IPS-11a (cell line): ENCODE measurements around the gene EXOC3L4.

Experiments used
- H3K4me3 ChIP-seq: one replicate; pipeline ENCODE4 v1.5.1; 2013; ENCODE audit warnings: low read depth, low read length, control low read depth

The EXOC3L4 gene

DNA sequence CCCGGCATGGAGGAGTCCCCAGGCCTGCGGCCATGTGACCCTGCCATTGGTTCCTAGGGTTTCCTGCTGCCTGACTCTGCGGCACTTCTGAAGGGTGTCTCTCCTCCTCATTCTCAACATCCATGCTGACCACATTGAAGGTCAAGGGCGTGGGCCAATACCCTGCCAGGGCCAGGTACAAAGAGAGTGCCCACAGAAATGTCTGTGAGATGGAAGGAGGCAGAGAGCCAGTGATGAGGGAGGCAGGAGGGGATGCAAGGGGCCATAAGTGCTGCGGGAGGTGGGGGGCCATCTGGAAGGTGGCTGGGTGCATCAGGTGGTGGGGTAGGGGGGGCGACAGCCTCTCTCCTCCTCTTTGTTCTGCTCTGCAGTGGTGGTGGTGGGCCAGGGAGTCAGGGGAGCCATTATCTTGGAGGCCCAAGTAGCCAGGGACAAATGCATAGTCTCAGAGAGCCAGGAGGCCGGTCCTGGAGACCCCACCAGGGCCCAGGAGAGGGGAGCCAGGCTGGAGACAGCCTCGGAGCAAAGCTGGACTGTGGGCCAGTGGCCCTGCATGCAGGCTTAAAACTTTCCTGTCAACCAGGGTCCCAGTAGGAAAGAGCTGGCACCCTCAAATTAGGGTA lies 24.2 kb upstream of the EXOC3L4 start:
- H3K4me3 ChIP-seq, result no peak overlapping the region

DNA sequence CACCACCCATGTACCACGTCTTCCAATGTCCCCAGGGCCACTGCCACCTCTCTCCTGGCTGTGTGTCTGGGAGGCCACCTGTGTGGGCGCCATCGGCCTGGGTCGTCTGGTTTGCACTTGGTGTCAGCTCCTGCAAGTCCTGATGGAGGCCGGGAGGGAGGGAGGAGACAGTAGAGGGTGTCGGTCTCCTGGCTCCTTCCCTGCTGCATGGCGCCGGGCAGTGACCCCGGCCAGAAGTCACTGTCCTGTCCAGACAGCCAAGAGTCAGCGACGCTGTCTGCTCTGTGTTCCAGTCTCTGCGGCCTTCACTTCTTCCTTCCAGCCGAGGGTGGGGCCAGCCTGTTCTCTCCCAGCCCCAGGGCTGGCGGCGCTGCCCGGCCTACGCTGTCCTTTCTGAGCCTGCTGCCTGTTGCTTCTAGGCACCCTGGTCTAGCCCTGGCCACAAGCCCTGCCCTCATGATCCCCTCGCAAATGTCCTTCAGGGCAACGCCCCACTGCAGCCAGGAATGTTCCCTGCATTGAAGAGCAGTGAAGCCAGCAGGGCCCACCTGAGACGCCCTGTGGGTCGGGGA lies 23.5 kb upstream of the EXOC3L4 start:
- no peak overlapping the region for H3K4me3 ChIP-seq

DNA sequence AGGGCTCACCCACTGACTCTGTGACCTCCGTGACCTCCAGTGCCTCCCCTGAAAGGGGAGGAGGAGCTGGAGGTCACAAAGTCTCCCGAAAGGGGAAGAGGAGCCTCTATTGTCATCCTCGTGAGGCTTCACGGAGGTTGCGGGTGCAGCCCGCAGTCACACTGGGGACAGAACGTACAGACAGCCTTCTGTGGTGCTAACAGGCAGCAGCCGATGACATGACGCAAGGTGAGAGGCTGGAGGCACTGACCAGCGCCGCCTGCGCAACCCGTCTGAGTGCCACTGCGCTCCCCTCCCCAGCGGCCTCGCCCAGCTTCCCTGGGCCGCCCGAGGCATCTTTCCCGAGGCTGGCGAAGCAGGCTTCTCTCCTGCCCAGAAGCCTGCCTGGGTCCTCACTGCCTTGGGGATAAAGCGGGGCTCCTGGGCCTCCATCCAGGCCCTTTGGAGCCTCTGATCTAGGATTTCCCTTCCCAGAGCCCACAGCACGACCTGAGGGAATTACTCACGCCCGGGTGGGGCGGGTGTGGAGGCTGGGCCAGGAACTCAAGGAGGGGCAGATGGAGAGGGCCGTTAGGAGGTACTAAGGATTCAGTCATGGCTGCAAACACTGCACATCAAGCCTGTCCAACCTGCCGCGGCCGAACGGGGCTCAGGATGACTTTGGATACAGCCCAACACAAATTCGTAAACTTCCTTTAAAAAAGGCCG lies 22.8 kb upstream of the EXOC3L4 start:
- H3K4me3 ChIP-seq, result no peak overlapping the region

DNA sequence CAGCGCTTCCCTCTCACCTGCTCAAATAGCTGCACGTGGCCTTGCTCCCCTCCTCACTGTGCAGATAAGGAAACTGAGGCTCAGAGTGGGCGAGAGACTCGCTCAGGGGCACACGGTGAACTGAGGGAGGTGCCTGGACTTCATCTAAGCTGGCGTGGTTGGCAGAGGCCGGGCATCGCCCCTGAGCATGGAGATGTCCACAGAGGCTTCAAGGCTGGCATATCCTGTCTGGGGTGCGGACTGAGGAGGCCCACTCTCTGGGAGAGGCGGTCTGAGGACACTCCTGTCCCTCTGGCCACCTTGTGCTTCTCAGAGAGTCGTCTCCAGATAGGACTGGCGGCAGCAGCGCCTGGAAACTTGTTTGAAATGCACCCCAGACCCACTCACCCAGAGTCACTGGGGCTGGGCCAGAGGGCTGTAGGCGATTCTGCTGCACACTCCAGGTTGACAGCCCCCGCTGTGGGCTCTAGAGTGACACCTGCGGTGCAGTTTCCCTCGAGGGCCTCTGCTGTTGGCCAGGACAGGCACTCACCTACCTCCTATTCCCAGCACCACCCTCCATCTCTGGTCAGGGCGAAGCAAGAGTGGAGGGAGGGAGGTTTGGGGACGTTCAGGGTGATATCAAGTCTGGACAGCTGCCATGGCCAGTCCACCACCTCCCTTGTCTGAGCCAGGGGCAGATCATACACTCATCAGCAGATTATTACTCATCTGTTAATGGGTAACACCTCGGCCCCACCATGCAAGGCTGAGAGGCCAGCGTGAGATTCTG lies 21.7 kb upstream of the EXOC3L4 start:
- H3K4me3 ChIP-seq, result no peak overlapping the region

DNA sequence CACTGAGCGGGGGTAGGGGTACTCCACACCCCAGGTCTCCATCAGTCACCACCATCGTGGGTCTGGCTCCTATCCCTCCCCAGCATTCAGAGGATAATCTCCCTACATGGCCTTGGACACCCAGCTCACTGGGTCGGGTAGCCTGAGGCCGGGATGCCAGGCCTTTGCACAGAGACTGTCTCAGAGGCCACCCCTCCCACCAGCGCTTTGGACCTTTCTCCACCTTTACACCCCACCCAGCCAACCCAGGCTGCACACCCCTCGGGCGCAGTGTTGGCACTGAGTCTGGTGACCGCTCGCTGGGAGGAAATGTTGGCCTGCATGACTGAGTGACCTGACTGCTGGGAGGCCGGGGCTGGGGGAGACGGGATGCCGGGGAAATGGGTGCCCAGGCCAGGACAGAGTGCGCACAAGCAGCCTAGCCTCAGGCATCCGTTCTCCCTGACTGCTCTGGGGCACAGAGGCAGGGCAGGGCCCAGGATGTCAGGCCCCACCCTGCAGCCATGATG lies 21.1 kb upstream of the EXOC3L4 start:
- no peak overlapping the region for H3K4me3 ChIP-seq

DNA sequence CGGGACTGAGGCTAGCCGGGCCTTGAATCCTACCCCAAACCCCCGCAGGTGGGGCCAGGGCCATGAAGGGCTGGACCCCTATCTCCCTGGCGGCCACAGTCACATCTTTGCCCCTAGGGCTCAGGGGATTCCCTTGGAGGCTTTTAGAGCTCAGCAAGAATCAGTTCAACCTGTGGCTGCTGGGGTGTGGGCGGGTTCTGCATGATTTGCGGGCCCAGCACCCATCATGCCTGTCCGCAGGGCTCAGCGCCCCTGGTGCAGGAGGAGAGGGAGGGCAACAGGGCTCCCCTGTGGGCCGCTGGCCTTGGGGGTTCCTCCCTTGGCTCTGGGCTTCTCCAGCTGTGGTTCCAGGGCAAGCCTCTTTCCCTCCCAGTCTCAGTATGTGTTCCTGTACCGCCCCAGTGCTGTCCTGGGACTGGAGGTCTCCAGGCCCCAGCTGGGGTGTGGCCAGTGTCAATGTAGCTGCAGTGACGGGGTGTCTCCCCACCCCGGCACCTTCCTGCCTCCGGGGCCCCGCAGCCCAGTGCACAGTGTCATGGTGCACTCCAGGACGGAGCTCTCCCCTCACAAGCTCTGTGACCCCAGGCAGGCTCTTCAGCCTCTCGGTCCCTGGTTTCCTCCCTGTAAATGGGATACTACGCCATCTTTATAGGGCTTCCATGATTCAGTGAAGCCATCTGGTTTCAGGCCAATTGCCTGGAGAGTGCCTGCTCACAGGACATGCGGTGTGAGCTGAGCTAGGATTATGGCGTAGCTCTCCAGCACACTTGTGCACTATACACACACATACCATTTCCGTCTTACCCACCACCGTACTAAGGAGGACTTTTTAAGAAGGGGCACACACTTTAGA lies 20.4 kb upstream of the EXOC3L4 start:
- H3K4me3 ChIP-seq, result no peak overlapping the region

DNA sequence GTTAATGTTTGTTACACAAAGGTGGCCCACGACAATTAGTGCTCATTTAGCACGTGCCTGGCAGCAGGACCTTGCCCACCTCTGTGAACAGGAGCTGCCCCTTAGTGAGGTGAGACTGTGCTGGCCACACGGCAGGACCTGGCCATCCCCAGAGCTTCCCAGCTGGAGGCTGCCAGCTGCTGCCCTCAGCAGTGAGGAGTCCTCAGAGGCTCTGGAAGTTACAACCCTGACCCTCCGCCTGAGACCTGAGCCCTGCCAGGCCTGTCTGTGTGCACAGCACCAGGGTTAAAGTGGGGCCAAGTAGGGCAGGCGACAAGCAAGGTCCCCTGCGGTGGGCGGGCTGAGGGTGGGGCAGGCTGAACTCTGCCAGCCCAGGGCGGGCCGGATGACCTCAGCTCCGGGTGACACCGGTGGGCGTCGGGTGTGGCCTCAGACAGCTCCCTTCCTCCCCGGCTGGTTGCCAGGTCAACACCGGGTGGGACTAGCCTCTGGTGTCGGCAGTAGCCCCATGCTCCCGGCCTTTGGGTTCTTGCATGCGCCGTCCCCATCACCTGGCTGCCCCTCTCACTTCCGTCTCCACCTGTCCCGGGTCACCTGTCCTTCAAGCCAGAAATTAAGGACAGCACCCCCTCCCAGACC lies 19.7 kb upstream of the EXOC3L4 start:
- H3K4me3 ChIP-seq, result peak overlapping the region; percentile 47

DNA sequence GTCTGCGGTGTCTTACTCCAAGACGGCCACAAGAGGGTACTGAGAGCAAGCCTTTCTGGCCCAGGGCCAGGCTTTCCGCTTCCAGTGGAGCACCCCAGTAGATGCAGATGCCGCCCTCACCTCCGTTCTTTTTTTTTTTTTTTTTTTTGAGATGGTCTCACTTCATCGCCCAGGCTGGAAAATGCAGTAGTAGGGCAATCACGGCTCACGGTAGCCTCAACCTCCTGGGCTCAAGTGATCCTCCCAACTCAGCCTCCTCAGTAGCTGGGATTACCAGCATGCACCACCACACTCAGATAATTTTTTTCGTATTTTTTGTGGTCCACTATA lies 16.1 kb upstream of the EXOC3L4 start:
- no peak overlapping the region for H3K4me3 ChIP-seq

DNA sequence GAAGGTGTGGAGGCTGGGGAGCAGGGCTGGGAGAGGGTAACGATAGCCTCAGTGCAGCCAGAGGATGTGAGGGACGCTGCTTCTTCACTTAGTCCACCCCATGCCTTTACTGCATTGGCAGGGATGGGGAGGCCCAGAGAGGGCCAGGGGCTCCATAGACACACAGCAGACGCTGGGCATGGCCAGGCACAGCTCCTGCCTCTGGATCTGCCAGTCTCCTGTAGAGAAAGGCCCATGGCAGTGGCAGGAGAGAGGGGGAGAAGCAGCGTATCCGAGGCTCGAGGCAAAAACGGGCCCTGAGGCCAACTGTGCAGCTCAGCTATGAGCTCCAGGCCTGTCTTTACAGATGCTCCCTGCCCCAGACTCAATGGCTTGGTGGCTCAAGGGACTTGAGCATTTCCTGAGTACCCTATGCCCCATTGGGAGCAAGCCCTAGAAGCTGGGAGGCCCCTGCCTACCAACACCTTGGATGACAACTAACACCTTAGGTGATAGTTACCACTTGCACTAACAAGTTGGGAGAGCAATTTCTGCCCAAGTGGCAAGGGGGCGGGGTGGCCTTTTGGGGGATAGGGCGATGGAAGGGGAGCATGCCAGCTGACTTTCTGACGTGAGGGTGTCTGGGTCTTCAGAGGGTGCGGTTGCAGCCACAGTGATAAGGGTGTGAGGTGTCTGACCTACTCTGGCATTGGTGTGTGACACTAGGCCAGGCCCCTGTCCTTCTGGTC lies 15.5 kb upstream of the EXOC3L4 start:
- no peak overlapping the region for H3K4me3 ChIP-seq

DNA sequence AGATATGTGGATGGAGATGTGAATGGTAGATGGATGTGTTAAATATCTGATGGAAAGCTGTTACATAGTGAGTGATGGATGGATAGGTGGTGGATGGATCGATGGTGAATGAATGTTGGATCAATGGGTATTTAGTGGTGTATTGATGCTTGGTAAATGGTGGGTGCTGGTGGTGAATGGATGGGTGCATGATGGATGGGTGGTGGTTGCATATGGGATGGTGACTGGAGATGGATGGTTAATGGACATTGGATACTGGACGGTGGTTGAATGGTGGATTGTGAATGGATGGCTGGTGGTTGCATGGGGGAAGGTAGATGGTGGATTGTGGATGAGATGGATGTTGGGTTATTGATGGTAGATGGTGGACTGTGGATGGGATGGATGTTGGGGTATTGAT lies 12.6 kb upstream of the EXOC3L4 start:
- H3K4me3 ChIP-seq, result no peak overlapping the region

DNA sequence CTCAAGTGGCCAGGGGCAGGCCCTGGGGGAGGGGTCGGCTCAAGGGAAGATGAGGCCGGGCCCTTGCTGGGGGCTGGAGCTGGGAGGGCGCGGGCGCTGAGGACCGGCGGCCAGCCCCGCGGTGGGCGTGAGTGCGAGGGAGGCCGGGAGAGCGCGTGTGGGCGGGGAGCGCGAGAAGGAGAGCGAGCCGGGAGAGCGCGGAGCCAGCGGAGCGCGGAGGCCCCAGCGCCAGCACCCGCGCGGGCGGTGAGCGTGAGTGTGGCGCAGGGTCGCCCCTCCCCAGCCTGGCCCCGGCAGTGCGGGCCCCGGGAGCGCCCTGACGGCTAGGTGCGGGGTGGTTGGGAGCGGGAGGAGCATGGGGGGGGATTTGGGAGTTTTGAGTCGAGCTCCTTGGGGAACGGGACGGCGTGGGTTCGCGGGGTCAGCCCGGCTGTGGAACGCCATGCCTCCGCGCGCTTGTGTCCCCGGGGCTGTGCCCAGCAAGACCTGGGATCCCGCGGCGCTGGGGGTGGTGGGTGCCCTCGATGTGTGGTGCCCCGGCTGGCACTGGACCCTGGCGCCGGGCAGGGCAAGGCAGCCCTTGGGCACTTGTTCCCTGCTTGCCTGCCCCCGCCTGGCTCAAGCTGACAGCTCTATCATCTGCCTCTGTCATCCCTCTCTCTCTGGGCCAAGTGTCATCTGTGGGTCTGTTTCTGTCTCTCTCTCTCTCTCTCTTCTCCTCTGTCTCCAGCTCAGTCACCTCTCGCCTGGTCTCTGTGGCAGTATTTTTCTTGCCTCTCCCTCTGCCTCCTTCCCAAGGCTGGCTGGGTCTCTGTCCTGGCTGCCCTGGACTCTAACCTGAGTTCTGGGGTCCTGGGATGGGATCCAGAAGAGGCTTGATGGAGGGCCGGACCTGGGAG lies 10.3 kb upstream of the EXOC3L4 start, which contains the start of gene LBHD2:
TSS of gene LBHD2 (plus strand) at position 190 of the 899 bp plus-strand sequence. CDS start 1,803 bp downstream, outside the sequence.
- H3K4me3 ChIP-seq, result peak within 1 kb of the TSS; percentile 4

DNA sequence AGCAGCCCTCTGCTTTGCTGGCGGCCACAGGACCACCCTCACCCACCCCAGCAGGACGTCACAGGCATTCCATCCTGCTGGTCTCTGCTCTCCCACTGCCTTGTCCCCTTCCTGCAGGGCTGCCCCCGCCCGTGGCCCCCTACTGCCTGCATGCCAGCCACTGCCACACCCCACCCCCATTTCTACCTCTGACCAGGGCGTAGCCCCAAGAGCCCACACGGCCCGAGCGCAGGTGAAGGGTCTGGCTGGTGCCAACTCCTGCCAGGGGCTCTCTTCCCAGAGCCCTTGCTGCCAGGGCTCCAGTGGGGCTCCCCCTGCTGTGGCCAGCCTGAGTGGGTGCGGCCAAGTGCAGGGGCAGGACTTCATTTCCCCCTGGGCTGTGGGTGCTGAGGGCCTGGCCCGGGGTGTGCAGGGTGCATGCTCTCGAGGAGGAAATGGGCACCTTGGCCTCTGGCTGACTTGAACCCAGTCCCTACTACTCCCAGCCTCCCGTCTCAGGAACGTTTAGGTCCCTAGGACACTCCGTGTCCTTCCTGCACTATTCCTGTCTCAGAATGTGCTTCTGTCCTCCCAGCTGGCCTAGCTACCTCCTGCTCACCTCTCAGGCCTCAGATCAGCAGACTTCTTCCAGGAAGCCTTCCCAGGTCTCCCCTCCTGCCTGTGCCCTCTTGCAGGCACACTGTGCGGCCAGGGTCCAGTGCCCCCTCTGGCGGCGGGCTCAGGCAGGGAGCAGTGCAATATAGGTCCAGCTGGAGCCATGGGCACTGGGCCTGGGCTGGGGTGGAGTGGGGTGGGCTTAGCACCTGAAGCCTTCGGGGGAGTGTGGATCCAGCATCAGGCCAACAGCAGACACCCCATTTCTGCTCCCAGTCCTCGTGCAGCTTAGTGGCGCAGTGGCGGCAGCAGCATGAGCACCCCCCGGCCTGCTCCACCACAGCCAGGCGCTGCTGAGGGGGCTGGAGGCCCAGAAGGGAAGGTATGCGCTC lies 9.1 kb upstream of the EXOC3L4 start:
- H3K4me3 ChIP-seq, result no peak overlapping the region

DNA sequence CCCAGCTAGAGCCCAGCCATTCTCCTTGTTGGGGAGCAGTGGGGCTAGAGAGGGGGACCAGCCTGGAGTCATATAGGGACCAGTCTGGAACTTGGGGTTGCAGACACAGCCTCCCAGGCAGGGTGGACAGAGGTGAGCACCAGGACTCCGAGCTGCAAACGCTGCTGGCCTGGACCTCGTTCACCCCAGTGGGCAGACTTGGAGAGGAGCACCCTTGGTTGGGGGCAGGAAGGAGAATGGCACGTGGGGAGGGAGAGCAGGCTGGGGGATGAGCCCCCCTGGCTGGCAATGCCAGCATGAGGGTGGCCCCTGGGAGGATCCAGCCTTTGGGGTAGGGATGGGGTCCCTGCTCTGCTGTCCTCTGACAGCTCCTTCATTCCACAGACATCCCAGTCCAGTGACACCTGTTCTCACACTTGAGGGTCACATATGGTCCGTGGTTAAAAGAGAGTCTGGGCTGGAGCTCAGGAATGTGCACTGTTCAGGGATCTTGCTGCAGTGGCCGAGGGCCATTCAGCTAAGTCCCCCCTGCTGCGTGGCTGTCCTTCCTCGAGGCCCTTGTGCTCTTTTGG lies 7.7 kb upstream of the EXOC3L4 start:
- no peak overlapping the region for H3K4me3 ChIP-seq

DNA sequence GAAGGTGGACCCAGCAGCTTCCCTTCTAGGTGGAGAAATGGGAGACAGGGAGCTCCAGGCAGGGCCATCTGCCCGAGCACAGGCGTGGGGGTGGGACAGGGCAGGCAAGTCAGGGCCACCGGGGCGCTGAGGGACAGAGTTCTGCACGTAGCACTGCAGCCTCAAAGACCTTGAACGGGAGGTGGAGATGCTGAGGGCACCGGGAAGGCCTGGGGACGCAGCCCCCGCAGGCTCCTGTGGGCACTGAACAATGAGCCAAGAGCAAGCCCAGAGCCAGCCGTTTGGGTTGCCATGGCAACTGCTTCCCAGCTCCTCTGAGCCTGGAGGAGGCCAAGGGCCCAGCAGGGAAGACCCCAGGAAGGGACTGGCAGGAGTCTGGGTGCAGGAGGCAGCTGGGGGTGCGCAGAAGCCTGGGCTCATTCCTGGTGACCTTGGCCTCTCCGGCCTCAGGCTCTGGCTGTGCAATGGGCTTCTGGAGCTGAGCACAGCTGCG lies 7.1 kb upstream of the EXOC3L4 start:
- H3K4me3 ChIP-seq, result no peak overlapping the region

DNA sequence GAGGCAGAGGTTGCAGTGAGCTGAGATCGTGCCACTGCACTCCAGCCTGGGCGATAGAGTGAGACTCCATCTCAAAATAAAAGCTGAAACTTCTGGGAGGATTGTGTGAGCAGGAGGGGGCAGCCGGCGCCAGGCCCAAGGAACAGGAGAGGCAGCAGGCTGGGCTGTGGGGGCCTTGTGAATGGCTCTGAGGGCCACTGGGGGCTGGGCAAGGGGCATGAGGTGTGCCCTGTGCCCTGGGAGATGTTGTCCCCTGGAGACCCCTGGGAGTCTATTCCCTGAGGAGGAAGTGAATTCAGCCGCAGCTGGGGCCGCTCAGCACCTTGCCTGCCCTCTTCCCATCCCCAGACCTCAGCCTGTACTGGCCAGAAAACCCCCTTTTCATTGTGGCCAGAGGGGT lies 5.6 kb upstream of the EXOC3L4 start:
- H3K4me3 ChIP-seq, result no peak overlapping the region

DNA sequence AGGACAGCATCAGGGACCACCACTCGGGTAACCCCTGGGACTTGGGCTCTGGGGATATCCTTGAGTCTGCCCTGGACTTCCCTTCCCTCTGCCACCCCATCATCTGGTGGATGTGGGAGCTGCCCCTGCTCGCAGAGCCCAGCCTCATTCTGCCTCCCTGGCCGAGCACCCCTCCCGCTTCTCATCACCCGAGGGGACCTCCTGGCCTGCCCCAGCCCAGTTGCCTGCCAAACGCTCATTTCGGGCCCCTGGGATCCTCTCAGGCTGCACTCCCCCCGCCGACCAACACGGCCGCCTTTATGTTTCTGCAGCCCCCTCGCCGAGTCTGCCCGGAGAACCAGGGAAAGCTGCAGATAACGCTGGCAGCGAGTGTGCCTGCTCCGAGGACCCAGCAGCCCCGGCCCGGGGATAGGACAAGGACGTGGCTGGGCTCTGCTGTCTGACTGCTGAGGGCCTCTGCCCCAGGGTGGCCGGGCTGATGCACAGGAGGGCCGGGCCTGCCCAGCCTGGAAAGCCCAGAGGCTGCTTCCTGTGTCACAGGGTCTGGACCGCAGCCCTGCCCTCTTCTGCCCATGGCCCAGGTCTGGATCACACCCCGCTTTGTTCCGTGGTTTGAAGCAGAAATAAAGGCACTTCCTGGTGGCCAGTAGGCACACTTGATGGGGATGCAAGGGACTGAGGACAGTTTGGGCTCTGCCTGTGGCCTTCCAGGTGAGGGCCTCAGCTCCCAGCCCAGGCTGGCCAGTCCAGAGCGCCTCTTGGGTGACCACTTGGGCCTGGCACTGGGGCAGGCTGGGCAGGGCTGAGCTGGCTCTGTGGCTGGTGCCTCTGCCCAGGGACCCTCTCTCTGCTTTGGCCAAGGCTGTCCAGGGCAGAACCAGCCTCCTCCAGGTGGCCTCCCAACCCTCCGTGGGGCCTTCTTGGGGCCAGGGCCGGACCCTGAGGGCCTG lies 4.9 kb upstream of the EXOC3L4 start:
- H3K4me3 ChIP-seq, result no peak overlapping the region
